ENCODE results near the gene FANK1.
"Not testable (repeated sequence)": the region's sequence is repeated elsewhere in the genome, so short reads cannot be mapped to it uniquely, and the experiment has no call there.

FANK1 gene, protein sequence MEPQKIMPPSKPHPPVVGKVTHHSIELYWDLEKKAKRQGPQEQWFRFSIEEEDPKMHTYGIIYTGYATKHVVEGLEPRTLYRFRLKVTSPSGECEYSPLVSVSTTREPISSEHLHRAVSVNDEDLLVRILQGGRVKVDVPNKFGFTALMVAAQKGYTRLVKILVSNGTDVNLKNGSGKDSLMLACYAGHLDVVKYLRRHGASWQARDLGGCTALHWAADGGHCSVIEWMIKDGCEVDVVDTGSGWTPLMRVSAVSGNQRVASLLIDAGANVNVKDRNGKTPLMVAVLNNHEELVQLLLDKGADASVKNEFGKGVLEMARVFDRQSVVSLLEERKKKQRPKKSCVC

DNA sequence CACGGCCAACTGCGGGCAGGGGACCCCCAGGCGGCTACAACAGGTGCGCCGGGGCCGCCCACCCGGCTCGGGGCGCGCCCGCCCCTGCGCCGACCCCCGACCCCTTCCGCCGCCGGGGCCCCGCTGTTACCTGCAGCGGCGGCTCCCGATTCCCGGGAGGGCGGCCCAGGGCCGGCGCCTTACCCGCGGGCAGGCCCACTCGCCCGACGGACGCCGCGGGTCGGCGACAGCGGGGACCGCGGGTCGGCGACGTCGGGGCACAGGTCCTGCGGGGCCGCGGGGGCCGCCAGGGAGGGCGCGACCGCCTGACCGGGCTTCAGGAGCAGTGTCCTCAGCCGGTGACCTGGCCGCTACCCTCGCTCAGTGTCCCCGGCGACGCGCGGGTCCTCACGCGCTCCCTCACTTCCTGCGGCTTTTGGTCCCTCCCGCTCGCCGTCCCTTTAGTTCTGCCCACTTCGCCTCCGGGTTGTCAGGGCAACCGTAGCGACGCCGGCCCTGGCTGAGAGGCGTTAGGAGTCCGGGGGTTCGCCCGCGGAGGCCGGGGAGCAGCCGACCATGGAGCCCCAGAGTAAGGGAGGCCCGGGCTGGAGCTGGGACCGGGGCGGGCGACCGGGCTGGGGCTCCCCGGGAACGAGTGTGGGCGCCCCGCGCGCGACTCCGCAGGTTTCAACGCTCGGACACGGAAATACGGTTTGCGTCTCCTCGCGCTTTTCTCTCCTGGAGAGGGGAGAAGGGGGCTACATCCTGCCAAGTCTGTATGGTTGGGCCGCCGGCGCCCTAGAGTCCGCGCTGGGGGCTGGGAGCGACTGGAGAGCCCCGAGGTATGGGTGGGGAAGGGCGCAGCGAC is at the start of gene FANK1:
Gene FANK1, plus strand, starts transcription at position 477 of the 847 bp plus-strand sequence. Its CDS starts 79 bp downstream, at position 556.
- DNase-seq, result peak; percentile 89

DNA sequence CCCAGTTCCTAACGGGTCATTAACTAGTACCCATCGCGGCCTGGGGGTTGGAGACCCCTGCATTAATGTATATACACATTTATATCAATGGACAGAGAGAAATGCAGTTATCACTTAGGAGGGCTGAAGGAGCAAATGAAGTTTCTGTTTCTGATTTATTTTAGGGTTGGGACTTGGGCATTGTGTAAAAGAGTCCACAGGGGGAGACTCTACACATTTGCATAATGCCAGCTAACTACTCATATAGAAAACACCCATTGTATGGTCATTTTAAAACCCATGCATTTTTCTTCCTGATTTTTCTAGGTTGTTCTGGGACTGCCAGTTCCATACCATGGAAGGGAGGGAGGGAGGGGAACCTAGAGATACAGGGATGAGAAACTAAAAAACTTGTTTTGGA is 49.5 kb upstream of the FANK1 start:
- no peak for DNase-seq

DNA sequence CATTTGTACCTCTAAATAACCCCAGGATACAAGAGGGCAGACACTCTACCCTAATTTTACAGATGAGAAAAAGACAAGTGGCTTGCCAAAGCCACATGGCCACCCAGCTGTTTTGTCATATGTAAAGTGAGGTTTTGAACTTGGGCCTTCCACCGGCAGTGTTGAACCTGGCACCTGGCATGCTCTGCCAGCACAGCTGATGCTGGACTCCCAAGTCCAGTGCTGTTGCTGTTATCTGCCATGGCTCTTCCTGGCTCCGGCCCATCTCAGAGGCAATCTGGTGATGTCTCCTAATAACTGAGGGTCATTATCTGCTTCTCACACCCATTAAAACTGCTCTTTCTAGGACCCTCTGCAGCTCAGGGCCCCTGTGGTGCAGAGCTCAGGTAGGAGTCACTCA is 48.0 kb upstream of the FANK1 start:
- no peak for DNase-seq

DNA sequence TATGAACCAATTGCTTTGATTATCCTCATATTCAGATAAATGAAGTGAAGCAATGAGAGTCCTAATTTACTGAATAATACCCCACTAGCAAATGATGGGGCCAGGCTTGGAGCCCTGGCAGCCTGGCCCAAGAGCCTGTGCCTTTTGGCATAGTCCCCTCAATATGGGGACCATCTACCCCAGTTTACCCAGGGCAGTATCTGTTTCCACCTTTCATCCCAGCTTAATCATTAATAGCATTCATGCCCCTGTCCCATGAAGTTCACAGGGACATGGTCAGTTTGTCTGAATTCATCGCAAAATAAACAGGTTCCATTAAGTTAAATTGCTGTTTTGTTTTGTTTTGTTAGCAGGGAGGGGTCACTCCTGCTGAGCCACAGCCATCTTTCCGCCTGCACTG is 47.5 kb upstream of the FANK1 start:
- DNase-seq, result no peak

DNA sequence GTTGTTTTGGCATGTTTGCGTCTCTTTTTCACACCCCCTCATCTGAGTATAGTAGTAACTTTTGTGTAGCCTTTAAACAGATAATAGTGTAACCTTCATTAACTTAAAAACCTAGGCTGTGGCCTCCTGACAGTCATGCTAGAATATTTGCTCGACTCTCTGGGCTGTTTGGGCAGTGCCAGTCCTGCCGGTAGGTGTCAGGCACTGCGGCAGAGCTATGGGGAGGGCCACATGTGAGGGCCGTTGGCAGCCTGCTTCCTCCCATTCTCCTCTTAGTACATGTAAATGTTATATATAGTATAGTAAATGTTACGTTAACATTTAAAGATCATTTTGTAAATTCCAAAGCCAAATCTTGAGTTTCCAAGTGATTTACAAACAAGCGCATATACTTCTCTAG is 46.9 kb upstream of the FANK1 start:
- no peak for DNase-seq

DNA sequence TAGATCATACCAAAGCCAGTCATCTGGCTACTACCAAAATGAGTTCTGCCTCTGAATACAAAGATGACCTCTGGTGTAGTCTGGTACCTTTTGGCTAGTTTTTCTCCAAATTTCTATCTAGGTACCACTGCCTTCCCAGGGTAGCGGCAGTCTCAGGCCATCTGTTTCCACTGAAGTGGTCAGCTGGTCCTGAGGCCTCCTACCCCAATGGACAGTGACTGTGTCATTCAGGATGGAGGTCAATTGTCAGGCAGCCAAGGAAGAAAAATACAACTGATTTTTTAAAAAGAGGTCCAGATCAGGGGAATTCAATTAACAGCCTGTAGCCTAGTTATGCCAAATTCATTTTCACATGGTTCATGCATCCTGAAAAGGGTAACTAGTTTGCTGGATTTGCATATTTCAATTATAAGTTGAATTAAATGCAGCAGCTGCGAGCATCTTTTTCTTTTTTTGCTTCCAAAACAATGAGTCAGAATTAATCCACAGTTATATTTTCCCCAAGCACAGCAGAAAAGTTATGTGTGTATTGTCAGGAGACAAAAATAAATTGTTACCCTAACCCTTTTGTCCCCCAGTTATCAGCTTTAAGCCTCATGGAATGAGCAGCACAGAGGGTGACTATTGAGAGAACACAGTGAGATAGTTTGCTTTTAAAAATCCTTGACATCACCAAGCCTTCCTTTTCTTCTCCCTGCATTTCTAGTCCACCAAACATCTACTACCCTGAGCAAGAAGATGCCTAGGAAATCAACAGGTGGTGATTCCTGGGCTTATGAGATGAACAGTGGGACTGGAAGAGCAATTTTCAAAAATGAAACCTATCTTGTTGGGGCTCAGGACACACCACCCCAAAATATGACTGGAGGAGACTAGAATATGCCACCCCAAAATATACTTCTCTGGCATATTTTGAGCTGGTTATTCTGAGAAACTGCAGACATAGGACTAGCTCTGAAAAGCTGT is 45.3 kb upstream of the FANK1 start:
- no peak for DNase-seq

DNA sequence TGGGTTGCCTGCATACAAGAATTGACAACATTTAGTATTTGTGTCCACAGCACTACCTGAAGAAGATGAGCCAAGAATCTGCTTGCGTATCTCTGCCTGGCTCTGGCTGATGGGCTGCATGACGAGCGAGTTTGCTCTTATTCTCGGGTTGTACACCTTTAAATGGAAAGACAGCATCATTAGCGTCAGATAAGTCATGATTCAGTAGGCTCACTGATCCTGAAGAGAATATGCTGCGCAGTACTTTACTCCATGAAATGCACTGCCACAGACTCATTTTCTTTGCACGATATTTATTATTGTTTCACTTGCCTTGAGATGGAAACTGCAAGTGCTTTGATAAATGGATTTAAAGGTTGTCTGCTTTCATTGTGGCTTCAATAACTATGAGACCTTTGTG is 43.9 kb upstream of the FANK1 start:
- no peak for DNase-seq

DNA sequence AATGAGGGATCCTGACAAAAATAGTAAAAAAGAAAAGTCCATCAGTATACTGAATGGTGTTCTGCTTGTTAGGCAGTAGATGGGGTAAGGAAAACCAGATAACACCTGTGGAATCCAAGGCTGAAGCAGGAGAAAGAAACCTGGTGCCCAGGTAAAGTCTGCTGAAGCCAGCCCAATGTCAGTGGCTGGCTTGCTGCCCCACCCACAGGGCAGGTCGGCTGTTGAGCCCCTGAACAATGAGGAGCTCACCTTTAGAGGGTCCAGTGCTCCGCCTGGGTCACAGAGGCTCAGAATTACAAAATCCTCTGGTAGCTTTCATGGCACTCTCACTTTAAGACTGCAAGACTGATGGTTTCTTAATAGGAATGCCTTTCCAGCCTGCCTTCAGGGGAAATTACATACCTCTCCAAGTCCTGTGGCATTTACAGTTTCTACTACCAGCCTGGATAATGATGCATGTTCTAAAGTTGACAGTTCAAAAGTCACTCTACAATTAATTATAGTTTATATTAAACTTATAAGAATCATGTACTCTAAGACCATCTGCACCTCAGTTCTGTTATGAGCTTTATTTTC is 39.1 kb upstream of the FANK1 start:
- DNase-seq, result no peak

DNA sequence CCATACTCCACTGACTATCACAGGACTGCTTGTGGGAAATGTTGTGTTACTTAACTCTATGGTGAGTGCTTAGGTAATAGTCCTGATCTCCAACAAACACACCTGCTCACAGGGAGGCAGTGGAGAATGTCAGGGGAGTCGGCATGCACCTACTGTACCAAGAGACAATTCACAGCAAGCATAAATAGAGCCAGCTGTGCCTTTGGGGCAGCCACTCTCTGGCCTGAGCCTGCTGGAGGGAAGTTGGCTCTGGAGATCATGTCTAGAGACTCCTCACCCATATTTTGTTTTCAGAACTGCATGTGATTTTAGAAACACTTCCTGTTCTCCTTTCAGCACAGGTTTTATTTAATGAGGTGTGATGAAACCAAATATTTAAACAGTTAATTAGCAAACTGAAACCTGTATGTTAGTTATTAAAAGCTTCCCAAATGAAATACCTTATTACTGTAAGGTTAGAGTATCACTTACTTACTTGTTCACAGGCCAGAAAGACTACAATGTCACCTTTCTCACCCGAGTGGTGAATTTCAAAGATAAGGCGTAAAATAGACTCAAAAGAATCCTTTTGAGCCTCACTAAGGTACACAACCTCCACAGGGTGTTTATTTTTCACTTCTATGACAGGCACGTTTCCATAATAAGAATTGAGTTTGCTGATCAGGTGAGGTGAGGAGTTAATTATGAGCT is 37.1 kb upstream of the FANK1 start:
- DNase-seq, result no peak

DNA sequence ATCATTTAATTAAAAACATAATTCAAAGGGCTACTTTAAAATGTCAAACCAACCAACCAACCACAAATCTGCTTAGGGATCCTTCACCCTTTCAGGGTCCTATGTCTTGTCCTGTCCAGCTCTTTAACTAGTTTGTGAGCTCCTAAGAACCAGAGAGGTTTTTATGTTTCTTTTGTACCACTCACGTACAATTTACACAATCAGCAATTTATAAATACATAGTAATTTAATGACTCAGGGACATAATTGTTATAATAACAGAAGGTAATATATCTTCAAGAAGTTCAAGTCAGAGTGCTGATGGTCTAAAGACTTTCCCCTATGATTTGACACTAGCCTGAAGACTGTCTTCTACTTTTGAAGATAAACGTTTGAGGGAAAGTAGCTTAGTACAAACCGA is 31.2 kb upstream of the FANK1 start:
- no peak for DNase-seq

DNA sequence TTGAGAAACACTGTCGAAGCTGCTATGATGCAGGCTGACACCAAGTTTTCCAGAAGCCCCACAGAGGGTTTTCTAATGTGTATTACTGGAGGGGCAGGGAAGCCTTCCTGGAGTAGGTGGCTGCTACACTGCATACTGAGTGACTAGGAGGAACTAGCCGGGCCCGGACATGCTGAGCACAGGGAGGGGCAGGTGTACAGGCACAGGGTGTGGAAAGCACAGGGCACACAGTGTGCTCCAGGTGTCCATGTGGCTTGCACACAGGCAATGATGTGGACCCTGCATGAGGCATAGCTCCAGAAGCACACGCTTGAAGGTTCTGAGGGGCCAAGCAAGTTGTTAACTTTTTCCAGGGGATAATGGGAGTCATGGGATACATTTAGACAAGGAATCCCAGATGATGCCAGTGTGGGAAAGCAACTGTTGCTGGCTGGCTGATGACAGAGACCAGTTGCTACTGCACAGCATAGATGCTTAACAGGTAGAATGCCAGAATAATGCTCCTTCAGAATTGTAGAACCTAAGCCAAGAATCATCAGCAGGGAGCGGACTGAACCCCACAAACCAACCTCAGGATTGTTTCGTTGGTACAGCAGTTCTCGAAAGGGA is 29.8 kb upstream of the FANK1 start:
- DNase-seq, result no peak

DNA sequence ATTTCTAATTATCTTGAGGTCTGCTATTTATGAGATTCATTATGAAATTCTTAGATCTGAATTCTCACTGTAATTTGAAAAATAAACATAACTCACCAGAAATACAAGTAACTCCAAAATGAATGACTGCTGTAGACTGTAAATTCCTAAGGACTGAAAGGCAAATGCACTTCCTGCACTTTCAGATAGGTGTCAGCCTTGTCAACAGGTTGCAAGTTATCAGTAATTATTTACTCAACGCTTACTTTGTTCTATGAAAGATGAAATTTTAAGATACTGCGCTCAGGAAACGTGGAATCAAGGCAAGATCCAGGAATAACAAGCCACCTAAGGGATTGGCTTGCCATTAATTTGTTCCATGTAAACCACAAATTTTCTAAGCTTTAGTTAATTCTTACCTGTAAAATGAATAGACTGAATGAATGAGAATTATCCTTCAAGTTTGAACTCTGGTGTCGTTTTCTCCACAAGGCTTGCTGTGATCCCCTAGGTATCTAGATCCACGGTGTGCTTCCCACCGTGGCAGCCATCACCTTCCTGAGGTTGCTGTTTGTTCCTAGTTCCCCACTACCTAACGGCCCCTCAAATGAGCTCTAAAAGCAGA is 27.9 kb upstream of the FANK1 start:
- DNase-seq, result no peak

DNA sequence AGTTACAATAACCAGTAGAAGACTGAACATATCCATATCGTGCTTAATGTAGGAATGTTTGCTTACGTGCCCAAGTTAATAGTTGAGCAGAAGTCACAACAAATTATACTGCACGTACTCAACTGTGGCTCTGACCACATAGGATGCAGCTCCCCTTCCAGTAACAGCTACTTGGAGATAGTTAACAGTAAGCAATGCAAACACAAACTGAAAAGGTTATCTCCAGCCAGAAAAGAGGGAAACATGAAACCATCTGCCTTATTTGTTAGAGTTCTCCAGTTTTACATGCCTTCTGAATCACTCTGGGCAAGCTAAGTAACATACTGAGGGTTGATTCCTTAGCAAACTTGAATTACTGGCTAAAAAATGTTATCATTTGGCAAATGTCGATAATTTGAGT is 25.0 kb upstream of the FANK1 start:
- DNase-seq, result no peak

DNA sequence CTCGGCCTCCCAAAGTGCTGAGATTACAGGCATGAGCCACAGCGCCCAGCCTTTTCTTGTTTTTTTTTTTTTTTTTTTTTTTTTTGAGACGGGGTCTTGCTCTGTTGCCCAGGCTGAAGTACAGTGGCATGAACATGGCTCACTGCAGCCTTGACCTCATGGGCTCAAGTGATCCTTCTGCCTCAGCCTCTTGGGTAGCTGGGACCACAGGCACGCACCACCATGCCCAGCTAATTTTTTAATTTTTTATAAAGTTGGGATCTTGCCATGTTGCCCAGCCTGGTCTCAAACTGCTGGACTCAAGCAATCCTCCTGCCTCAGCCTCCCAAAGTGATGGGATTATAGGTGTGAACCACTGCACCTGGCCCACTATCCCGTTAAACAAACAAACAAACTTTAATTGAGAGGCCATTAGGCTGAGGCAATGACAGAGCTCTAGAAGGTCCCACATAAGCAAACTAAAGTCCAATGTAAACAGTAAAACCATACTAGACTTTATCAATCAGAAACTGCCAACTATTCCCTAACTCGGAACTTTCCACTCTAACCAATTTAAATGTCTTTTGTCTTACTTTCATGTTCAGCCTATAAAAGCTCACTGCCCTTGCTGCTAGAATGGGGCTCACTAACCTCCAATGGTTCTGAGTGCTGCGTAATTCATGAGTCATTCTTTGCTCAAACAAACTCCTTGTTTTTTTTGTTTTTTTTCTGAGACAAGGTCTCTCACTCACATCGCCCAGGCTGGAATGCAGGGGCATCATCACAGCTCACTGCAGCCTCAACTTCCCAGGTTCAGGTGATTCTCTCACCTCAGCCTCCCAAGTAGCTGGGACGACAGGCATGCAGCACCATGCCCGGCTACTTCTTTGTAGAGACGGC is 17.2 kb upstream of the FANK1 start:
- DNase-seq, result no peak

DNA sequence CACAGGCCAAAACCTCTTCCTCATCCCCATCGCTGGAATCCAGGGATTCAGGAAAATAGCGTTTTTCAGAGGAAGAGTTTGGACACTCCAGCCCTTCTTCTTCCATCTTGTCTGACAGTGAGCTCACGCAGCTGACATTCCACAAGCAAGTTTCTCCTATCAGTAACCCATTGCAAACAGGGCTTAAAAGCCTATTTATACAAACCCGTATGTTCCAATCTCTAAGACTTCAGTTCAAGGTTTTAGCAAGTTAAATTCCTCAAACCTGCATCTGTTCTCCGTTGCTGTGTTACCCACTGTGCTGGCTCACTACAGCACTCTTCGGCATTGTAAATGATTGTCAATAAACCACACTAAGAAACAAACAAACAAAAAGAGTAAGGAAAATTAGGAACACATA is 15.6 kb upstream of the FANK1 start:
- no peak for DNase-seq

DNA sequence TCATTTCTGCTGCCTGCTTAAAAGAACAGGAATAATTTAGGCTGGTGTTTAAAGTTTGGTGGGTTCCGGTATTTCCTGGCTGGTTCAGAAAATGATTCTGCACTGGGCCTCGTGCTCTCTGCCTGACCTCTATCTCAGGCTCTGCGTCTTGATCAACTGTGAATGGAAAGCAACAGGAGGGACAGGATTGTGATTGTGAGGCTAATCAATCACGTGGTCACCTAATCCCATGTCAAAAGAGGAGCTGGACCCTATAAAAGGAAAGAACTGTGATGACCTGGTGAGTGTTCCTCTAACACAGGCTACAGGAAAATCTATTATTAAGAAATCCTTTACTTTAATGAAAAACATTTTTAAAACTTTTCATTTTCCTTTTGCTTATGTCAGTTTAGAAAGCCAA is 15.2 kb upstream of the FANK1 start, which contains the start of gene DHX32:
Gene DHX32, minus strand, starts transcription at position 101 of the 400 bp plus-strand sequence. CDS start 468 bp downstream, outside the sequence.
- DNase-seq, result no peak

DNA sequence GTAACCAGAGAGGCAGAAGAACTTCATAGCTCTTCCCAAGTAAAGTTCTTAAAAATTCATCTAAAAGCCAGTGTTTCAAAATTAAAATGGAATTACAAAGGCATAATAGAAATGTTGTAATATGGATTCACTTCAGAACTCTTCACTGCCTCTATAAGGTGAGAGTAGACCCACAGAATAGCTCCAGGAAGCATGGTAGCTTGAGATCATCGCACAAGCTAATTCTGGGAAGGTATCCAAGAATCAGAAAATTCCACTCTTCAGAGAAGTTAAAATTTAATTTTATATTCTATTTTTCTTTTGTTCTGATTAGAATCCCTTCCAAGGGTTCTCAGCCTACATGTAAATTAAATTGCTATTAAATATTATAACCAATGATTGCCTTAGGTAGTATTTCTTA is 13.8 kb upstream of the FANK1 start:
- DNase-seq, result no peak

DNA sequence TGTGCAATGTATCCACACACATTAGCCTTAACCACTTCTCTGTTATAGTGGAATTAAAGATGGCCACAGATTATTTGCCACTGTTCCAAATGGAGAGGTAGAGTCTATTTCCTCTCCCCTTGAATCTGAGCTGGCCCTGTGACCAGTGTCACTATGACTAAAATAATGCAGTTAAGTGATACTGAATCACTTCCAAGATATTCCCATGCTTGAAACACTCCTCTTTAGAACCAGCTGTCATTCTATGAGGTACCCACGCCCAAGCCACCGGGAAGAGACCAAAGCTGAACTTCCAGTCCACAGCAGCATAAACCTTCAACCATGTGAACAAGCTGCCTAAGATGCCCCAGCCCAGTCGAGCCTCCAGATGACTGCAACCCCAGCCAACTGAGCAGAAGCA is 13.2 kb upstream of the FANK1 start:
- DNase-seq, result no peak

DNA sequence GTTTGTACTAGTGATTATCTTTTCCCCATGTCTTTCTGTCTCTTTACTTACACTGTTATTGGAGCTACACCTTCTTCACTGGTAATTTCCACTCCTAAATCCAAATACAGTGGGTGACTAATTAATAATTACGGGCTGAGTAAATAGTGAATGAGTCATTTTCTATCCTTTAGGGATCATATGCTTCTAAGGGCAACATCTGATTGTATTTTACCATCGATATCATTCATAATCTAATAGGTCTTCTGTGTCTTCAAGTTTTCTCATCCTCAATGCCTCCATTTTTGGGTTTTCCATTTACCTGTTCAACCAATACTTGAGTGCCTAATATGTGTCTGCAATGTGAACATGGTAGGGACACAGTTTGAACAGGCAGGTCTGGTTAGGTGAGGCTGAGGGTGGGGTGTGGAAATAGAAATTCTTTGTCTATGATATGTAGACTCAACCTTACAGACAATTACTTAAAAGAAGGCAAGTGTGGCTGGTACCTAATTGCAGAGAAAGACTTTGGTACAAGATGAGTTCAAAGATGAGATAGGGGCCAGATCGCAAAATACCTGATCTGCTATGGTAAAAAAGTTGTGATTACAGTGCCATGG is 9.4 kb upstream of the FANK1 start:
- DNase-seq, result no peak

DNA sequence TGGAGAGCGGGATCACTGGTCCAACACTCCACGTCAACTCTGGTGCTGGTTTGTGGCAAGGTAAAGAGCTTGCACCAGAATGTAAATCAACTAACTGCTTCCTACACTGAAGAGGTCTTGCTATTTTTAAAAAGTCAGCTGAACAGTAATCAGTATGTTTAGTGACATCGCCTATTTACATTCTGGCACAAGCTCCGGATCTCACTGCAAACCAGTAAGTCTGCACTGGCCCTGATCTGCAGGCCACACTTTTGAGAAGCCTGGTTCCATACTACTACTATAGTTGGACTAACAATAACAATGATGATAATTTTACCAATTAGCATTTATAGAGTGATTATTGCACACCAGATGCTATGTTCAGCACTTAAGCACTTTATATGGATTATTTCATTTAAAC is 6.9 kb upstream of the FANK1 start:
- not testable (repeated sequence) for DNase-seq
